ENCODE results near the gene PLPP4.

Gene PLPP4

GRCh38 chr10:120460776-120461175 lies 3.7 kb downstream of the PLPP4 start:
- ATAC-seq: peak; percentile 69
- TF ChIP-seq CSDC2 (CRISPR knock-in tag; IDR thresholded peaks at IDR 0.05) (no peak), POU6F1 (CRISPR knock-in tag; IDR thresholded peaks at IDR 0.05; ENCODE audit: borderline replicate concordance, low read depth) (peak; percentile 41; the same call in 1 of the 2 replicates), RARB (CRISPR knock-in tag; IDR thresholded peaks at IDR 0.05) (no peak), ZFP30 (CRISPR knock-in tag; IDR thresholded peaks at IDR 0.05) (no peak), PATZ1 (CRISPR knock-in tag; IDR thresholded peaks at IDR 0.05; ENCODE audit: borderline replicate concordance) (peak; percentile 51; the same call in 1 of the 2 replicates), TOX (CRISPR knock-in tag; IDR thresholded peaks at IDR 0.05; ENCODE audit: borderline replicate concordance) (no peak), ZC3H10 (CRISPR knock-in tag; IDR thresholded peaks at IDR 0.05) (peak; percentile 17; the same call in 1 of the 2 replicates)

GRCh38 chr10:120462018-120462682 lies 5.1 kb downstream of the PLPP4 start:
- no peak for TF ChIP-seq ZNF70 (CRISPR knock-in tag; IDR thresholded peaks at IDR 0.05)
- TF ChIP-seq ZNF8 (CRISPR knock-in tag; IDR thresholded peaks at IDR 0.05): no peak
- TF ChIP-seq ESRRG (CRISPR knock-in tag; IDR thresholded peaks at IDR 0.05): no peak
- no peak for TF ChIP-seq POU6F1 (CRISPR knock-in tag; IDR thresholded peaks at IDR 0.05; ENCODE audit: borderline replicate concordance, low read depth)
- no peak for TF ChIP-seq TOX (CRISPR knock-in tag; IDR thresholded peaks at IDR 0.05; ENCODE audit: borderline replicate concordance)
- no peak for TF ChIP-seq SNAI2 (CRISPR knock-in tag; IDR thresholded peaks at IDR 0.05)
- TF ChIP-seq OSR1 (CRISPR knock-in tag; IDR thresholded peaks at IDR 0.05): no peak
- TF ChIP-seq PATZ1 (CRISPR knock-in tag; IDR thresholded peaks at IDR 0.05; ENCODE audit: borderline replicate concordance): no peak
- TF ChIP-seq PPARA (CRISPR knock-in tag; IDR thresholded peaks at IDR 0.05; ENCODE audit: borderline replicate concordance): no peak
- TF ChIP-seq CREB5 (CRISPR knock-in tag; IDR thresholded peaks at IDR 0.05; ENCODE audit: low read depth): no peak
- no peak for TF ChIP-seq TCF4 (CRISPR knock-in tag; IDR thresholded peaks at IDR 0.05; ENCODE audit: borderline replicate concordance)
- TF ChIP-seq RARB (CRISPR knock-in tag; IDR thresholded peaks at IDR 0.05): no peak
- TF ChIP-seq ZC3H10 (CRISPR knock-in tag; IDR thresholded peaks at IDR 0.05): no peak
- TF ChIP-seq ZFP30 (CRISPR knock-in tag; IDR thresholded peaks at IDR 0.05): no peak
- TF ChIP-seq ARNTL (CRISPR knock-in tag; IDR thresholded peaks at IDR 0.05; ENCODE audit: borderline replicate concordance, low read depth): no peak
- no peak for TF ChIP-seq CSDC2 (CRISPR knock-in tag; IDR thresholded peaks at IDR 0.05)
- TF ChIP-seq ZFP3 (CRISPR knock-in tag; IDR thresholded peaks at IDR 0.05): no peak
- no peak for TF ChIP-seq BACH2 (CRISPR knock-in tag; IDR thresholded peaks at IDR 0.05; ENCODE audit: borderline replicate concordance)
- TF ChIP-seq GLIS3 (CRISPR knock-in tag; IDR thresholded peaks at IDR 0.05): no peak
- TF ChIP-seq ZNF565 (CRISPR knock-in tag; conservative IDR thresholded peaks at IDR 0.05; ENCODE audit: low read depth): no peak
- ATAC-seq: no peak

- TF ChIP-seq ZC3H10 (CRISPR knock-in tag; IDR thresholded peaks at IDR 0.05) (no peak), OSR1 (CRISPR knock-in tag; IDR thresholded peaks at IDR 0.05) (no peak), ZNF565 (CRISPR knock-in tag; conservative IDR thresholded peaks at IDR 0.05; ENCODE audit: low read depth) (no peak)
- no peak for ATAC-seq
Measured at GRCh38 chr10:120465138-120465537, 8.1 kb downstream of the PLPP4 start.

Data from SK-N-SH treated with all-trans-retinoic acid at 6 μM for 48 hours (cell line).